ENCODE results near the gene HMG20B. TPM values are rescaled to one million over a fixed set of nuclear protein-coding genes. Genes with fewer than 3 reads are reported as not detected.

The HMG20B gene
- total RNA-seq, 1 donor from 2014 or later: 135 TPM

DNA sequence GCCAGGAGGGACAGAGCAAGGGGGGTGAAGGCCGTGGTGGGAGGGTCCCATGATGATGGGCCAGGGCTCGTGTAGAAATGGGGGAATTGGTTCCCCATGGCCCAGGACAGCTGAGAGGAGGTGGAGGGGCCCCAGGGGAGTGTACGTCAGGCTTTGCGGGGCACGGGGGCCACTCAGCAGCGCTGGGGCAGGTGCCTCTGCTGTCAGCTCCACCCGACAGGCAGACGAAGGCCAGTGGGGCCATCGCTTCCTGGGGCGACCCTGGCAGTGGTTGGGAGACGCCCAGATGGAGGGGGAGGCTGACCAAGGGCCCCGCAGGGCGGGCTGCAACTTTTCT lies 35.7 kb upstream of the HMG20B start:
- H3K4me3 ChIP-seq (ENCODE audit: low read depth, low read length): no peak overlapping the region
- DNase-seq (ENCODE audit: low read depth): no peak
- TF ChIP-seq, protein P1, sequence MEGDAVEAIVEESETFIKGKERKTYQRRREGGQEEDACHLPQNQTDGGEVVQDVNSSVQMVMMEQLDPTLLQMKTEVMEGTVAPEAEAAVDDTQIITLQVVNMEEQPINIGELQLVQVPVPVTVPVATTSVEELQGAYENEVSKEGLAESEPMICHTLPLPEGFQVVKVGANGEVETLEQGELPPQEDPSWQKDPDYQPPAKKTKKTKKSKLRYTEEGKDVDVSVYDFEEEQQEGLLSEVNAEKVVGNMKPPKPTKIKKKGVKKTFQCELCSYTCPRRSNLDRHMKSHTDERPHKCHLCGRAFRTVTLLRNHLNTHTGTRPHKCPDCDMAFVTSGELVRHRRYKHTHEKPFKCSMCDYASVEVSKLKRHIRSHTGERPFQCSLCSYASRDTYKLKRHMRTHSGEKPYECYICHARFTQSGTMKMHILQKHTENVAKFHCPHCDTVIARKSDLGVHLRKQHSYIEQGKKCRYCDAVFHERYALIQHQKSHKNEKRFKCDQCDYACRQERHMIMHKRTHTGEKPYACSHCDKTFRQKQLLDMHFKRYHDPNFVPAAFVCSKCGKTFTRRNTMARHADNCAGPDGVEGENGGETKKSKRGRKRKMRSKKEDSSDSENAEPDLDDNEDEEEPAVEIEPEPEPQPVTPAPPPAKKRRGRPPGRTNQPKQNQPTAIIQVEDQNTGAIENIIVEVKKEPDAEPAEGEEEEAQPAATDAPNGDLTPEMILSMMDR (conservative IDR thresholded peaks at IDR 0.05; ENCODE audit: low read depth, low read length): no peak

DNA sequence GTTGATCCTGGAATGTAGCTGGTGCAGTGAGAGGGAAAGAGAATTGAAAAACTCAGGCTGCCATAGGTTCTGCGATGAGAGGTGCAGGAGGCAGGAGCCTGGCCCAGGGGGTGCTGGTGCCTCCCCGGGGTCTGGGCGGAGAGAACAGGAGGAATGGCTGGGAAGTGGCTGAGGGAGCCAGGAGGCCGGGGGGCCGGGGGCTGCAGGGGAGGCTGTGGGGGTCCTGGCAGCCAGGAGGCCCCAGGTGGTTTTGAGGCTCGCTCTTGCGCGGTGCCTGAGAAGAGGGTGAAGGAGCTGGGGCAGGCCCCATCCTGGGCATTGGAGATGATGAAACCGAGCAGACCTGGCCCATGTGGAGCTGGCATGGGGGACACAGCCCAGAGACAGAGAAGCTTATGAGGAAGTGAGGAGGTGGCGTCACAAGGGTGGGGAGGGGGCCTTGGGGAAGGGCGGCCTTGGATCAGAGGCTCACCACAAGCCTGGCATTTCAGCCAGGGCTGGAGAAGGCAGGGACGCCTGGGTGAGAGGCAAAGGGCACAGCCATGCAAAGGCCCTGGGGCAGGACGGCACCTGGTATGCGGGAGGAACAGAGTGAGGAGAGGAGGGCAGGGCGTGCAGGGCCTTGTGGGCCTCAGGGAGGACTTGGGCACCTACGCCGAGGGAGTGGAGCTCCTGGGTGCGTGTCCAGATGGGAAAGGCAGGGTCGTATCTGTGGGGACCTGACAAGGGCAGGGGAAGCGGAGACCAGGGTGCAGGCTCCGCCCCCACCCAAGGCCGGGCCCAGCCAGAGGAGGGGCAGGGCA lies 35.1 kb upstream of the HMG20B start:
- TF ChIP-seq, protein P1 (conservative IDR thresholded peaks at IDR 0.05; ENCODE audit: low read depth, low read length): no peak
- no peak overlapping the region for H3K4me3 ChIP-seq (ENCODE audit: low read depth, low read length)
- DNase-seq (ENCODE audit: low read depth): no peak

DNA sequence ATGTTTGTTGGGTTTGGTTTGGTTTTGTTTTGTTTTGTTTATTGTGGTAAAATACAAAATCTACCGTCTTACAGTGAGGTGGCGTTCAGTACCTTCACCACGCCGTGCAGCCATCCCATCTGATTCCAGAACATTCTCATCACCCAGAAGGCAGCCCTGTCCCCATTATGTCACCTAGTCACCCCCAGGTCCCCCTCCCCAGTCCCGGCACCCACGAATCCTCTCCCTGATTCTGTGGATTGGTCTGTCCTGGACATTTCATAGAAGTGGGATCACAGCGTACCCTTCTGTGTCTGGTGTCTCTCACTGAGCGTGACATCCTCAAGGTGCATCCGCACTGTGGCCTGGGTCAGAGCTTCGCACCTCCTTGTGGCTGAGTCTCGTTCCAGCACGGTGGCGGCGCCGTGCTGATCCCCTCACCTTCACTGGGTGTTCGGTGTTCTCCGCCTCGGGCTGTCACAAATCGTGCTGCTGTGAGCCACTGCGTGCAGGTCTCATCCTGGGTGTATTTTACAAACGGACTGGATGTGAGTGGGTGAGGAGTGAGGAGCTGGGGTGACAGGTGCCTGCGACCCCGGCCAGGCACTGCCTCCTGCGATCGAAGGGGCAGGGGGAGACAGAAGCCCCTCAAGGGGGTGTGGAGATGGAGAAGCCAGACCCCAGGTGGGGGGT lies 34.4 kb upstream of the HMG20B start:
- H3K4me3 ChIP-seq (ENCODE audit: low read depth, low read length): no peak overlapping the region
- DNase-seq (ENCODE audit: low read depth): no peak
- TF ChIP-seq, protein P1 (conservative IDR thresholded peaks at IDR 0.05; ENCODE audit: low read depth, low read length): no peak

DNA sequence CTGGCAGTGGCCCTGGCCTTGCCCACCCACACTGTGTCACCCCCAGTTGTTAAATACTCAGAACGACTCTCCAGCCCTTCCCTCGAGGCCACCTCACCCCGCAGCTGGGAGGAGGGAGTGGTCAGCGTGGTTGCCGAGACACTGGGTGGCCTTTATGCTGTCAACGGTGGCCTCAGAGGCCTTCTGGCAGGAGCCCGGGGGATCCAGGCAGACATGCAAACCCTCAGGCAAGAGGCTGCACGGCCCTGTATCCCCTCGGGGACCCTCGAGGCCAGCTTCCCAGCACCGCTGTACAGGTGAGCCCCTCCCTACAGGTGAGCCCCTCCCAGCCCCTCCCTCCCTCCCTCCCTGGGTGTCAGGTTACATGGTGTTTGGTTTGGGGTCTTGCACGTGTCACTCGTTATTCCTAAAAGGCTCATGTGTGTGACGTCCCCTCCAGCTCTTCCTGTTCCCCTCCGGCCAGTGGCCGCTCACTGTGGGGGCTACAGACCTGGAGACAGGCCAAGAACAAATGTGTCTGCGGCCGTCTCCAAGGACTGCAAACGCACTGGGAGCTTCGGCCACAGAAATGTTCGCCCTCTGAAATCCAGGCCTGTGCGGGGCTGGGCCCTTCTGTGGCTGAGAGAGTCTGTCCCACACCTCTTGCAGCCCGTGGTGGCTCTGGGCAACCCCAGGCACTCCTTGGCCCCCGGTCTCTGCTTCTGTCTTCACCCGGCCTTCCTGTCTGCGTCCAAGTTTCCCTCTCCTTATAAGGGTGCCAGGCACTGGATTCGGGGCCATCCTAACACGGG lies 33.6 kb upstream of the HMG20B start, which contains the start of gene TEKTIP1:
TEKTIP1 (plus strand) TSS at position 210 of the 791 bp plus-strand sequence; CDS start at position 214, 4 bp downstream.
- no peak within 1 kb of the TSS for H3K4me3 ChIP-seq (ENCODE audit: low read depth, low read length)
- TF ChIP-seq, protein P1 (conservative IDR thresholded peaks at IDR 0.05; ENCODE audit: low read depth, low read length): no peak
- DNase-seq (ENCODE audit: low read depth): no peak

DNA sequence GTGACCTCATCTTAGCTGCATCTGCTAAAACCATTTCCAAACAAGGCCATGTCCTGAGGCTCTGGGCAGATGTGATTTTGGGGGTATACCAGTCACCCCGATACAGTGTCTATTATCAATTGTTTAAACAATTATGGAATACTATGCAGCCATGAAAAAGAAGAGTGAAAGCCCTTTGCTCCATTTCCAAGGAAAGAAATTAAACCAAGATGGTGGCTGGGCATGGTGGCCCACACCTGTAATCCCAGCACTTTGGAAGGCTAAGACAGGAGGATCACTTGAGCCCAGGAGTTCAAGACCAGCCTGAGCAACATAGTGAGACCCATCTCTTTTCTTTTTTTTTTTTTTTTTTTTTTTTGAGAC lies 33.0 kb upstream of the HMG20B start:
- TF ChIP-seq, protein P1 (conservative IDR thresholded peaks at IDR 0.05; ENCODE audit: low read depth, low read length): no peak
- H3K4me3 ChIP-seq (ENCODE audit: low read depth, low read length): no peak overlapping the region
- DNase-seq (ENCODE audit: low read depth): no peak

DNA sequence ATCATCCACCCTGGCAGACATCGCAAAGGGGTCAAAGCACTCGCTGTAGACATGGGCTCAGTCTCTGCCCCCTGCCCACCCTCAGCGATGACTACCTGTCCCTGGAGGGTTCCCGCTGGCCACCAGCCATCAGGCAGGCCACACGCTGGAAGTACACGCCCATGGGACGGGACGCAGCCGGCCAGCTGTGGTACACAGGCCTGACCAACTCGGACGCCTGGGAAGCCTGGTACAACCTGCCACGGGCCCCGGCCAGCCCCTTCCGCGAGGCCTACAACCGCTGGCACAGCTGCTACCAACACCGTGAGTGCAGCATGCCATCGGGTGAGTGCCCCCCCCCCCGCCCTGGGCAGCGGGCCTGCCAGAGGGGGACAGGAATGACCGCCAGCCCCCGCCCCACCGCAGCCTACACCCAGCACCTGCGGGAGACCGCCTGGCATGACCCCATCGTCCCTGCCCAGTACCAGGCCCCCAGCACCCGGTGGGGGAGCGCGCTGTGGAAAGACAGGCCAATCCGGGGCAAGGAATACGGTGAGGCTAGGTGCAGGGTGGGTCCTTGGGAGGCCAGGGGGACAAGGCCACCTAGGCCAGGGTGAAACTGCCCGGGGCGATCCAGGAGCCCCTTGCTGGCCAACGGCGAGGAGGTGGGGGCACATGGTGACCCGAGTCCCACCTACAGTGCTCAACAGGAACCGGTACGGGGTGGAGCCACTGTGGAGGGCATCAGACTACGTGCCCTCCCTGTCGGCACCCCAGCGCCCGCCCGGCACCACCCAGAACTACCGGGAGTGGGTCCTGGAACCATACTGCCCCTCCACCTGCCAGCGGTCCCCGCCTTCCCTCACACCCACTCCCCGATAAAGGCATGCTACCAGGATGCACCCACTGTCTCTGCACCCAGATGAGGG lies 29.3 kb upstream of the HMG20B start:
- TF ChIP-seq, protein P1 (conservative IDR thresholded peaks at IDR 0.05; ENCODE audit: low read depth, low read length): no peak
- no peak for DNase-seq (ENCODE audit: low read depth)
- no peak overlapping the region for H3K4me3 ChIP-seq (ENCODE audit: low read depth, low read length)
